ENCODE measurements around the gene CPNE4. TPM values are rescaled to one million over a fixed set of nuclear protein-coding genes. Genes with fewer than 3 reads are reported as not detected.

CPNE4 gene
- total and polyA plus RNA-seq, 9 of the 15 experiments (the other 6 are each of a cell fraction or from before 2014, with no cell fraction given): not detected

GRCh38 chr3:131538968-131539367 lies 495.8 kb downstream of the CPNE4 start:
- Histone ChIP-seq H3K36me3 (ENCODE audit: control insufficient read depth, insufficient read depth, low read length) (no peaks in the 10 kb centered on the region), H3K79me2 (ENCODE audit: control insufficient read depth, insufficient read depth, low read length) (no peaks in the 10 kb centered on the region), H3K9ac (ENCODE audit: insufficient read depth in 1 of 2, low read depth in 2 of 2, low read length in 2 of 2) (no peak overlapping the region), H2AFZ (ENCODE audit: low read depth, low read length) (no peak overlapping the region), H3K9me1 (ENCODE audit: control insufficient read depth, insufficient read depth, low read length) (no peaks in the 10 kb centered on the region), H3K27me3 (ENCODE audit: control insufficient read depth in 2 of 2, insufficient read depth in 2 of 2, low read length in 2 of 2) (no peaks in the 10 kb centered on the region; a peak in 1 of 5 replicates), H3K9me3 (replicated peaks; ENCODE audit: control insufficient read depth, insufficient read depth, low read depth, low read length) (no peaks in the 10 kb centered on the region), H3K4me3 (no peak overlapping the region), H3K27ac (ENCODE audit: extremely low read depth, low read depth, low read length) (no peak overlapping the region), H3K4me1 (replicated peaks in 1 of 2; ENCODE audit: control insufficient read depth in 2 of 2, insufficient read depth in 2 of 2, low read length in 2 of 2) (no peaks in the 10 kb centered on the region), H3K4me2 (ENCODE audit: insufficient read depth, low read length) (no peak overlapping the region), H4K20me1 (replicated peaks; ENCODE audit: control insufficient read depth, insufficient read depth, low read length) (no peaks in the 10 kb centered on the region)
- DNase-seq (ENCODE audit: extremely low read depth in 1 of 4, low spot score in 3 of 4) (no peak), ATAC-seq (no peak), FAIRE-seq (no peak)
- TF ChIP-seq E2F1 (CRISPR knock-in tag; IDR thresholded peaks at IDR 0.05): no peak
- no peak for TF ChIP-seq TAF9B (IDR thresholded peaks at IDR 0.05; ENCODE audit: partially characterized antibody)
- TF ChIP-seq CCAR2 (IDR thresholded peaks at IDR 0.05; ENCODE audit: low read depth, low read length): no peak
- TF ChIP-seq KDM2B (CRISPR knock-in tag; IDR thresholded peaks at IDR 0.05): no peak
- no peak for TF ChIP-seq YY1 (IDR thresholded peaks at IDR 0.05; ENCODE audit: borderline replicate concordance in 1 of 3, control insufficient read depth in 1 of 3, extremely low read depth in 1 of 3, insufficient read depth in 3 of 3, insufficient read length in 1 of 3, insufficient replicate concordance in 2 of 3, low read depth in 1 of 3, low read length in 2 of 3)
- no peak for TF ChIP-seq PML (IDR thresholded peaks at IDR 0.05; ENCODE audit: low read length)
- no peak for TF ChIP-seq TARDBP (IDR thresholded peaks at IDR 0.05)
- TF ChIP-seq MIER1 (IDR thresholded peaks at IDR 0.05; ENCODE audit: low read depth): no peak
- no peak for TF ChIP-seq ZNF3 (CRISPR knock-in tag; IDR thresholded peaks at IDR 0.05)
- no peak for TF ChIP-seq KDM5B (IDR thresholded peaks at IDR 0.05; ENCODE audit: insufficient replicate concordance, low read depth, low read length)
- no peak for TF ChIP-seq CHD1 (IDR thresholded peaks at IDR 0.05; ENCODE audit: low read length)
- TF ChIP-seq TBL1XR1 (IDR thresholded peaks at IDR 0.05; ENCODE audit: low read length in 2 of 2): no peak
- no peak for TF ChIP-seq SUPT5H (IDR thresholded peaks at IDR 0.05)
- no peak for TF ChIP-seq ELK3 (CRISPR knock-in tag; IDR thresholded peaks at IDR 0.05)
- no peak for TF ChIP-seq HDAC1 (IDR thresholded peaks at IDR 0.05)
- TF ChIP-seq UBTF (IDR thresholded peaks at IDR 0.05; ENCODE audit: borderline replicate concordance in 1 of 2, low read depth in 2 of 2, low read length in 2 of 2): no peak
- TF ChIP-seq CREB3 (tag; conservative IDR thresholded peaks at IDR 0.05; ENCODE audit: low read depth): no peak
- TF ChIP-seq CGGBP1 (CRISPR knock-in tag; IDR thresholded peaks at IDR 0.05): no peak
- intact Hi-C loops (cut with micrococcal nuclease): no loop called here
- ChIA-PET CTCF (ENCODE audit: low intra/inter-chr PET ratio) (no interaction called here), POLR2A (interaction anchor here (1.5 kb wide), 1 partner anchor 17 kb away, joined by 4 read pairs; no protein-coding TSS in a partner anchor)
- 0% methylated on average over 1 of the region's 1 CpG for WGBS (ENCODE audit: insufficient coverage, low coverage, missing lambda C conversion rate)
- no TSS peak for BruUV-seq (replicated peaks)
- in situ Hi-C loops (cut with MboI): no loop called here

Measured in K562 (cell line).